ENCODE measurements around the gene APH1A. TPM values are rescaled to one million over a fixed set of nuclear protein-coding genes. Genes with fewer than 3 reads are reported as not detected.
"Not testable (repeated sequence)": the region's sequence is repeated elsewhere in the genome, so short reads cannot be mapped to it uniquely, and the experiment has no call there.

The APH1A gene
- total RNA-seq, 1 experiment from 2014 or later: 109 TPM

- H3K79me2 ChIP-seq (ENCODE audit: insufficient read depth, low read length): 0 out of 2 replicates have a peak, but pooled peaks cover 3% of the 10 kb centered on the region
- ATAC-seq (no peak), DNase-seq (ENCODE audit: low read depth, low spot score) (no peak)
- H3K9me2 ChIP-seq (ENCODE audit: insufficient read depth): no peaks in the 10 kb centered on the region
- peaks cover 5 to 10% of the 10 kb centered on the region in 2 experiments; a peak in 3 of 4 replicates for H3K36me3 ChIP-seq (ENCODE audit: control insufficient read depth in 1 of 2, insufficient read depth in 2 of 2, low read length in 2 of 2)
- intact Hi-C loops (cut with micrococcal nuclease): no loop called here
- H4K20me1 ChIP-seq (ENCODE audit: insufficient read depth): no peaks in the 10 kb centered on the region
- no peak overlapping the region for H3K27ac ChIP-seq (ENCODE audit: low read depth, low read length)
- ChIA-PET POLR2A (interaction anchor here (0.7 kb wide), 1 partner anchor 36 kb away, joined by 3 read pairs; no protein-coding TSS in a partner anchor), CTCF (no interaction called here), RAD21 (ENCODE audit: low non-redundant PET in 1 of 2, low total read pairs in 2 of 2, uncharacterized antibody in 2 of 2, unreplicated experiment in 2 of 2) (no interaction called here)
- no peak overlapping the region for H3K4me3 ChIP-seq (replicated peaks in 1 of 2; ENCODE audit: low read depth in 1 of 2, low read length in 2 of 2)
- no peaks in the 10 kb centered on the region for H3K27me3 ChIP-seq (ENCODE audit: insufficient read depth, low read length)
- H3K4me2 ChIP-seq (ENCODE audit: low read length): no peak overlapping the region
- no peak overlapping the region for H2AFZ ChIP-seq (ENCODE audit: low read depth, low read length, poor library complexity, severe bottlenecking)
- TF ChIP-seq FOSL1 (IDR thresholded peaks at IDR 0.05; ENCODE audit: low read depth): no peak
- TF ChIP-seq POLR2AphosphoS5 (IDR thresholded peaks at IDR 0.05; ENCODE audit: low read depth, low read length): peak; percentile 43
- TF ChIP-seq YY1 (IDR thresholded peaks at IDR 0.05; ENCODE audit: extremely low read depth, insufficient replicate concordance, low read depth, low read length): no peak
- no peak overlapping the region for H3K9ac ChIP-seq (ENCODE audit: low read length)
- H3K4me1 ChIP-seq (ENCODE audit: control insufficient read depth in 1 of 2, insufficient read depth in 2 of 2, low read length in 2 of 2): no peaks in the 10 kb centered on the region
- BruUV-seq (replicated peaks): TSS peak; percentile 40
- no peaks in the 10 kb centered on the region for H3K9me3 ChIP-seq (ENCODE audit: control insufficient read depth in 1 of 2, insufficient read depth in 1 of 2, low read depth in 1 of 2, low read length in 2 of 2)
These were observed 41.1 kb upstream of the APH1A start for GRCh38 chr1:150309758-150310508.

- H3K36me3 ChIP-seq (ENCODE audit: control insufficient read depth in 1 of 2, insufficient read depth in 2 of 2, low read length in 2 of 2): peaks cover 7 to 12% of the 10 kb centered on the region in 2 experiments
- ATAC-seq; BruUV-seq (replicated peaks); H3K27me3 ChIP-seq (ENCODE audit: insufficient read depth, low read length); H3K9me2 ChIP-seq (ENCODE audit: insufficient read depth); H3K27ac ChIP-seq (ENCODE audit: low read depth, low read length); intact Hi-C loops (cut with micrococcal nuclease); CTCF ChIA-PET; H2AFZ ChIP-seq (ENCODE audit: low read depth, low read length, poor library complexity, severe bottlenecking); DNase-seq (ENCODE audit: low read depth, low spot score); H3K4me3 ChIP-seq (replicated peaks in 1 of 2; ENCODE audit: low read depth in 1 of 2, low read length in 2 of 2); H3K9me3 ChIP-seq (ENCODE audit: control insufficient read depth in 1 of 2, insufficient read depth in 1 of 2, low read depth in 1 of 2, low read length in 2 of 2); H4K20me1 ChIP-seq (ENCODE audit: insufficient read depth); H3K9ac ChIP-seq (ENCODE audit: low read length); RAD21 ChIA-PET (ENCODE audit: low non-redundant PET in 1 of 2, low total read pairs in 2 of 2, uncharacterized antibody in 2 of 2, unreplicated experiment in 2 of 2); H3K79me2 ChIP-seq (ENCODE audit: insufficient read depth, low read length); H3K4me2 ChIP-seq (ENCODE audit: low read length); H3K4me1 ChIP-seq (ENCODE audit: control insufficient read depth in 1 of 2, insufficient read depth in 2 of 2, low read length in 2 of 2): not testable (repeated sequence)
- POLR2A ChIA-PET: interaction anchor here (0.9 kb wide), 1 partner anchor 13 kb away, joined by 4 read pairs; no protein-coding TSS in a partner anchor
These were observed 39.8 kb upstream of the APH1A start for GRCh38 chr1:150308585-150308984.
